Retinal pigment epithelial cell (primary cell): Measurements from ENCODE around the gene TBC1D32.

Experiments used
- DNase-seq: peaks from one replicate; pipeline ENCODE4 v3.0.0-alpha.2; 2010; ENCODE audit warnings: low read depth
- H3K4me3 ChIP-seq: 2 replicates; pipeline ENCODE4 v1.5.1; 2011; ENCODE audit warnings: mild to moderate bottlenecking, low read length, control low read depth, moderate library complexity
- TF ChIP-seq, protein P1 (sequence below): conservative IDR thresholded peaks from 2 replicates; pipeline ENCODE4 v1.5.1; 2011; ENCODE audit warnings: low read depth, low read length, control low read depth, inconsistent platforms

TBC1D32 gene

DNA sequence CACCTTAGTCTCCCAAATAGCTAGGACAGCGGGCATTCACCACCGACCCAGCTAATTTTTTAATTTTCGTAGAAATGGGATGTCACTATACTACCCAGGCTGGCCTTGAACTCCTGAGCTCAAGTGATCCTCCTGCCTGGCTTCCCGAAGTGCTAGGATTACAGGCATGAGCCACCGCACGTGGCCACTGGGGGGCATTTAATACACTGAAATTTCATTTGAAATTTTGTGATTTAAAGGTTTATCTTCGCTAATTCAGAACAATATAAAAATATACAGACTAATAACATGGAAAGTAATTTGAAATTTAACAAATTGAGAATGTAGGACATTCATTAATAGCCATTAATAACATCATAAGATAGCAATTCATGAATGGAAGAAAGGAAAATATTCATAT lies 20.5 kb upstream of the TBC1D32 start:
- DNase-seq, result no peak
- TF ChIP-seq, protein P1, sequence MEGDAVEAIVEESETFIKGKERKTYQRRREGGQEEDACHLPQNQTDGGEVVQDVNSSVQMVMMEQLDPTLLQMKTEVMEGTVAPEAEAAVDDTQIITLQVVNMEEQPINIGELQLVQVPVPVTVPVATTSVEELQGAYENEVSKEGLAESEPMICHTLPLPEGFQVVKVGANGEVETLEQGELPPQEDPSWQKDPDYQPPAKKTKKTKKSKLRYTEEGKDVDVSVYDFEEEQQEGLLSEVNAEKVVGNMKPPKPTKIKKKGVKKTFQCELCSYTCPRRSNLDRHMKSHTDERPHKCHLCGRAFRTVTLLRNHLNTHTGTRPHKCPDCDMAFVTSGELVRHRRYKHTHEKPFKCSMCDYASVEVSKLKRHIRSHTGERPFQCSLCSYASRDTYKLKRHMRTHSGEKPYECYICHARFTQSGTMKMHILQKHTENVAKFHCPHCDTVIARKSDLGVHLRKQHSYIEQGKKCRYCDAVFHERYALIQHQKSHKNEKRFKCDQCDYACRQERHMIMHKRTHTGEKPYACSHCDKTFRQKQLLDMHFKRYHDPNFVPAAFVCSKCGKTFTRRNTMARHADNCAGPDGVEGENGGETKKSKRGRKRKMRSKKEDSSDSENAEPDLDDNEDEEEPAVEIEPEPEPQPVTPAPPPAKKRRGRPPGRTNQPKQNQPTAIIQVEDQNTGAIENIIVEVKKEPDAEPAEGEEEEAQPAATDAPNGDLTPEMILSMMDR, result peak; percentile 53
- H3K4me3 ChIP-seq, result no peak overlapping the region

DNA sequence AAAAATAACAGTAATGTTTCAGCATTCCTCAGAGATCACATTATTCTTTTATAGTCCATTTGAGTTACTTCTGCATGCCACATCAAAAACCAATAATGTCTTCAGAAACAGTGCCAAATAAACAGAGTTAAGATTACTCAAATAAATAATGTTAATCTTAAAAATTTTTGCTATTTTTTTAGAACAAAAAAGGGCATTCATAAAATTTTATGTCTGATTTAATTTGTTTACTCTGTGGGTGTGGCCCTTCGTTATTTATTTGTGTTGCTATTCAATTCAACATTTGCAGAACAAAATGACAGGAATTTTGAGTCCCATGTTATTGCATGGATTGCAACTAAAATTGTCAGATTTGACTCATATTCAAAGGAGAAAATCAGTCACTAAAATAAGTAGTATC lies 18.7 kb upstream of the TBC1D32 start:
- H3K4me3 ChIP-seq, result no peak overlapping the region
- no peak for DNase-seq
- TF ChIP-seq, protein P1, result no peak

DNA sequence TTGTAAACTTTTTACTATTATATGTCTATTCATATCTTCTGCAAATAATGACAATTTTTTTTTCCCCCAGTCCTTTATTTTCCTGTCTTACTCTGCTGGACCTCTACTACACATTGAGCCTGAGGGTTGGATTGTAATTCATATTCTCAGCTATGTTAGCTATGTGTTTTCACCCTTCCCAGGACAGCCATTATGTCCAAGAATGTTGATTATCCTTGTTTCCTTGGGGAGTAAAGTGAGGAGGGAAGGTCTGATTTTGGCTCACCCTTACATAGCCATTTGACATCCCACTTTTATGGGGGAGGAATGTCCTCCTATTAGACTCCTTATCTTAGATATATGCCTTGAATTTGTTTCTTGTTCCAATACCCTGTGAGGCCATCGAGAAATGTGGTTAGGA lies 17.6 kb upstream of the TBC1D32 start:
- TF ChIP-seq, protein P1, result no peak
- no peak for DNase-seq
- H3K4me3 ChIP-seq, result no peak overlapping the region

DNA sequence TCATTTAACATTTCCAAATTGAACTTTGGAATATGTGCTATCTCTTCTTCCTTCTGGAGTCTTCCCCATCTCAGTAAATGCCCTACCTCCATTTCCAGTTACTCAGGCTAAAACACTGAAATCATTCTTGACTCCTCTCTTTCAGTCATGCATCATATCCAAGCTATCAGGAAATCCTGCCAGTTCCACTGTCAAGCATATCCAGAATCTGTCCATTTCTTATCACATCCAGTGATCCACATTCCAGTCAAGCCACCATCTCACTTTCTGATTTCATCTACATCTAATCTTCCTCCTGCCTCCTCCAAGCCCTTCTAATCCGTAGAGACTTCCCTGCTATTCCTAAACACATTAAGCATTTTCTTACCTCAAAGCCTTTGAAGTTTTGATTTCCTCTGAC lies 15.3 kb upstream of the TBC1D32 start:
- TF ChIP-seq, protein P1, result no peak
- DNase-seq, result no peak
- no peak overlapping the region for H3K4me3 ChIP-seq

DNA sequence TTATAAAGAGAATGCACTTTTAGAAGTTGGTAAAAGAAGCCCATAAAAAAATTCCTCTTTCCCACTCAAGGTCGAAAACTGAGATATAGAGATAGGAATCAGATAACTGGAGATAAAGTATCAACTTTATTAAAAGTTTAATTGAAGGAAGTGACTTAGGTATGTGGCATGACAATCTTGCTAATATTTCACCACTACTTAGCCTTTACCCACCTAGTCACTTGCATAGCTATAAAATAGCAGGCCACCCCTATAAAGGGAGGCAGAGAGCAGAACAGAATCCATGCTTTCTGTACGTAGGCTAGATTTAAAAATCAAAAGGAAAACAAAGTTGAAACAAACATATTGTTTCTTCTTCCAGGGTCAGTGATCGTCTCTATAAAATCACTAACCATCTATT lies 13.2 kb upstream of the TBC1D32 start:
- no peak overlapping the region for H3K4me3 ChIP-seq
- TF ChIP-seq, protein P1, result no peak
- DNase-seq, result no peak

DNA sequence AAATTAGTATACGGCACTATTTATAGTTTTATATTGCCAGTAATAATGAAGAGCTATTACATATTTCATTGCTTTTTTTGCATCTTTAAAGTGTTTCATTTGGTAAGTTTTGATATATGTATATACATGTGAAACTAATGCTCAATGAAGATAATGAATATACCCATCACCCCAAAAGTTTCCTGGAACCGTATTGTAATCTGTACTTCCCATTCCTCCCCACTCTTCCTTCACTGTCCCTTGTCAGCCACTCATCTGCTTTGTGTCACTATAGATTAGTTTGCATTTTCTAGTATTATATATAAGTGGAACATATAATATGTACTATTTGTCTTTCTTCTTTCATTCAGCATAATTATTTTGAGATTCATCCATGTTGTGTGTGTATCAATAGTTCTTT lies 10.3 kb upstream of the TBC1D32 start:
- no peak overlapping the region for H3K4me3 ChIP-seq
- TF ChIP-seq, protein P1, result no peak
- DNase-seq, result no peak

DNA sequence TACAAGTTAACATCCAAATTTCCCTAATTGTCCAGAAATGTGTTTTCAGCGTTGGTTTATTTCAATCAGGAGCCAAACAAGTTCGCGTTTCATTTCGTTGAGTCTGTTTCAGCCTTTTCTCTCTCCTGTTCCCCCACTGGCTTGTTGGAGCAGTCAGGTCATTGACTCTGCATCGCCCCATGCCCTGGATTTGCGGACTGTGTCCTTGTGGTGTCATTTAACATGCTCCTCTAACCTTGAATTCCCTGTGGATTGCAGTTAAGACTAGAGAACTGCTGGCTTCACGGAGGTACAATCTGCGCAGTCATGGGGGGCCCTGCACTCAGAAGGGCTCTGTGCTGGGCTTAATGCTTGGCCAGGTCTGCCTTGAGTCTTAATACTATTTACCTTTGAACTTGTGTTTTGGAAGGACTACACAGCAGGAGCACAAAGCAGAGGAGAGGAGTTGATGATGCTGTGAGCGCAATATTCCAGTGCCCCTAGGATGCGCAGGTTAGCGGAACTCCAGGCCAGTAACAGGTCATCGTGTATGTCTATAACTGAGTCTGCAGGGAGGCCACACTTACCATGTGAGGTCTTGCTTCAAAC lies 5.5 kb upstream of the TBC1D32 start:
- DNase-seq, result no peak

More for the DNA sequence above, 5.5 kb upstream of the TBC1D32 start:
- H3K4me3 ChIP-seq, result no peak overlapping the region
- TF ChIP-seq, protein P1, result no peak
